Measurements from ENCODE around the gene DGCR8.
"Not testable (repeated sequence)": the region's sequence is repeated elsewhere in the genome, so short reads cannot be mapped to it uniquely, and the experiment has no call there.

DGCR8 gene

GRCh38 chr22:20065896-20066616, 14.0 kb upstream of the DGCR8 start:
- CTCF ChIA-PET: no interaction called here

GRCh38 chr22:20066617-20067383, 13.2 kb upstream of the DGCR8 start:
- no peak for DNase-seq (ENCODE audit: low read depth, low spot score)
- CTCF ChIA-PET: no interaction called here
- POLR2A ChIA-PET: no interaction called here
- H3K4me3 ChIP-seq (ENCODE audit: low read depth, low read length): no peak overlapping the region
- TF ChIP-seq CTCF (IDR thresholded peaks at IDR 0.05; ENCODE audit: insufficient read depth, low read length, missing control alignments): no peak

More at GRCh38 chr22:20065896-20066616, 14.0 kb upstream of the DGCR8 start:
- DNase-seq (ENCODE audit: low read depth, low spot score): no peak
- no peak for TF ChIP-seq CTCF (IDR thresholded peaks at IDR 0.05; ENCODE audit: insufficient read depth, low read length, missing control alignments)
- H3K4me3 ChIP-seq (ENCODE audit: low read depth, low read length): no peak overlapping the region
- POLR2A ChIA-PET: no interaction called here

- CTCF ChIA-PET; POLR2A ChIA-PET; H3K4me3 ChIP-seq (ENCODE audit: low read depth, low read length): not testable (repeated sequence)
Observed at GRCh38 chr22:20067384-20067682, 12.7 kb upstream of the DGCR8 start.

GRCh38 chr22:20068640-20069039, 11.4 kb upstream of the DGCR8 start:
- CTCF ChIA-PET: no interaction called here
- DNase-seq (ENCODE audit: low read depth, low spot score): no peak
- POLR2A ChIA-PET: no interaction called here
- TF ChIP-seq CTCF (IDR thresholded peaks at IDR 0.05; ENCODE audit: insufficient read depth, low read length, missing control alignments): no peak
- no peak overlapping the region for H3K4me3 ChIP-seq (ENCODE audit: low read depth, low read length)

More at GRCh38 chr22:20067384-20067682, 12.7 kb upstream of the DGCR8 start:
- not testable (repeated sequence) for DNase-seq (ENCODE audit: low read depth, low spot score)

GRCh38 chr22:20069331-20070042, 10.6 kb upstream of the DGCR8 start:
- no peak for DNase-seq (ENCODE audit: low read depth, low spot score)
- no peak overlapping the region for H3K4me3 ChIP-seq (ENCODE audit: low read depth, low read length)
- TF ChIP-seq CTCF (IDR thresholded peaks at IDR 0.05; ENCODE audit: insufficient read depth, low read length, missing control alignments): no peak
- ChIA-PET CTCF (interaction anchor here (1.3 kb wide), 1 partner anchor 16 kb away, joined by 4 read pairs; no protein-coding TSS in a partner anchor), POLR2A (no interaction called here)

GRCh38 chr22:20071524-20071972, 8.5 kb upstream of the DGCR8 start:
- TF ChIP-seq CTCF (IDR thresholded peaks at IDR 0.05; ENCODE audit: insufficient read depth, low read length, missing control alignments): no peak
- no peak overlapping the region for H3K4me3 ChIP-seq (ENCODE audit: low read depth, low read length)
- no peak for DNase-seq (ENCODE audit: low read depth, low spot score)
- POLR2A ChIA-PET: no interaction called here
- CTCF ChIA-PET: interaction anchor here (1.4 kb wide), 1 partner anchor 11 kb away, joined by 3 read pairs; no protein-coding TSS in a partner anchor
